Common myeloid progenitor, CD34-positive (primary cell): ENCODE data around the gene PLIN4.

Experiments
- CTCF ChIA-PET: fragments of 350-600 bp; sonication (Branson Sonifier 250); formaldehyde crosslinking; loops from one replicate; lab custom pipeline; 2021; ENCODE audit warnings: antibody characterized with exemption; lab: Charles Lee
- POLR2A ChIA-PET: fragments of 350-600 bp; sonication (Branson Sonifier 250); formaldehyde crosslinking; loops from one replicate; lab custom pipeline; 2021; ENCODE audit warnings: antibody characterized with exemption; lab: Charles Lee
- DNase-seq, 3 donors: peaks; one replicate each; pipeline versions ENCODE4 v3.0.0 to v3.0.0-alpha.2; 2013
- H3K27ac ChIP-seq, 2 experiments: 1 replicate in 1 of 2; 2 replicates in 1 of 2; pipeline ENCODE4 v1.7.0; 2013; ENCODE audit warnings: inconsistent platforms in 2 of 2, low read length in 2 of 2, mild to moderate bottlenecking in 2 of 2, low read depth in 1 of 2, moderate library complexity in 1 of 2; ENCODE audit not compliant: severe bottlenecking in 2 of 2, insufficient read depth in 1 of 2, poor library complexity in 1 of 2
- H3K27me3 ChIP-seq, 5 experiments: replicated peaks in 2 of 5; 1 replicate in 3 of 5; 2 replicates in 2 of 5; pipeline versions ENCODE4 v1.6.1 to v1.7.0; 2013; ENCODE audit warnings: low read length in 4 of 5, mild to moderate bottlenecking in 2 of 5, moderate library complexity in 2 of 5, inconsistent platforms in 1 of 5; ENCODE audit not compliant: insufficient read depth in 5 of 5, control insufficient read depth in 4 of 5
- H3K36me3 ChIP-seq, 4 experiments: 1 replicate in 2 of 4; 2 replicates in 2 of 4; pipeline versions ENCODE4 v1.6.1 to v1.7.0; 2013; ENCODE audit warnings: low read length in 3 of 4, control low read depth in 1 of 4, mild to moderate bottlenecking in 1 of 4; ENCODE audit not compliant: control insufficient read depth in 4 of 4, insufficient read depth in 4 of 4
- H3K4me1 ChIP-seq, 4 experiments: 1 replicate in 3 of 4; 2 replicates in 1 of 4; pipeline versions ENCODE4 v1.6.1 to v1.7.1; 2013; ENCODE audit warnings: low read length in 3 of 4, mild to moderate bottlenecking in 3 of 4, control low read depth in 1 of 4, inconsistent platforms in 1 of 4, moderate library complexity in 1 of 4; ENCODE audit not compliant: control insufficient read depth in 4 of 4, insufficient read depth in 4 of 4; ENCODE audit errors: control extremely low read depth in 1 of 4
- H3K4me3 ChIP-seq, 7 experiments: 1 replicate in 4 of 7; 2 replicates in 3 of 7; pipeline versions ENCODE4 v1.5.1 to v1.7.0; 2013; ENCODE audit warnings: mild to moderate bottlenecking in 7 of 7, low read length in 6 of 7, moderate library complexity in 6 of 7, inconsistent platforms in 2 of 7, low read depth in 2 of 7, control low read depth in 1 of 7; ENCODE audit not compliant: insufficient read depth in 4 of 7, control insufficient read depth in 1 of 7; ENCODE audit errors: extremely low read depth in 1 of 7
- H3K9me3 ChIP-seq, 5 experiments: 1 replicate in 4 of 5; 2 replicates in 1 of 5; pipeline versions ENCODE4 v1.6.1 to v1.7.1; 2013; ENCODE audit warnings: low read length in 4 of 5, mild to moderate bottlenecking in 2 of 5, inconsistent platforms in 1 of 5, low read depth in 1 of 5, moderate library complexity in 1 of 5; ENCODE audit not compliant: control insufficient read depth in 4 of 5, insufficient read depth in 2 of 5; ENCODE audit errors: control extremely low read depth in 1 of 5
- WGBS: methylation state at CpG from one replicate; pipeline ENCODE4 v1.1.5; 2013; ENCODE audit not compliant: insufficient coverage; 5-methylcytosine and 5-hydroxymethylcytosine counted together

The PLIN4 gene

GRCh38 chr19:4511300-4512054 lies 6.8 kb downstream of the PLIN4 start:
- no peak for DNase-seq
- ChIA-PET CTCF (no interaction called here), POLR2A (no interaction called here)
- H3K4me3 ChIP-seq, result no peak overlapping the region
- H3K36me3 ChIP-seq, result no peaks in the 10 kb centered on the region
- H3K4me1 ChIP-seq, result peaks cover 0 to 3% (median 1%) of the 10 kb centered on the region in 4 experiments
- no peaks in the 10 kb centered on the region for H3K9me3 ChIP-seq
- H3K27ac ChIP-seq, result no peak overlapping the region
- no peaks in the 10 kb centered on the region for H3K27me3 ChIP-seq
- 88% methylated on average over 26 of the region's 27 CpGs for WGBS

GRCh38 chr19:4510435-4511255 lies 7.6 kb downstream of the PLIN4 start:
- DNase-seq, result no peak
- Histone ChIP-seq H3K4me3 (no peak overlapping the region), H3K4me1 (peaks cover 0 to 9% (median 4%) of the 10 kb centered on the region in 4 experiments), H3K27ac (no peak overlapping the region), H3K36me3 (peaks cover 0 to 3% (median under 1%) of the 10 kb centered on the region in 4 experiments), H3K9me3 (no peaks in the 10 kb centered on the region), H3K27me3 (no peaks in the 10 kb centered on the region)
- WGBS, result 89% methylated on average over 35 of the region's 37 CpGs
- POLR2A ChIA-PET, result no interaction called here
- CTCF ChIA-PET, result interaction anchor here (1.6 kb wide), 1 partner anchor 11 kb away, joined by 7 read pairs; no protein-coding TSS in a partner anchor

GRCh38 chr19:4508698-4509097 lies 9.6 kb downstream of the PLIN4 start:
- H3K27ac ChIP-seq, result no peak overlapping the region
- H3K4me3 ChIP-seq, result no peak overlapping the region
- H3K36me3 ChIP-seq, result peaks cover 0 to 18% (median 9%) of the 10 kb centered on the region in 4 experiments
- peaks cover 0 to 9% (median 4%) of the 10 kb centered on the region in 4 experiments for H3K4me1 ChIP-seq
- ChIA-PET POLR2A (no interaction called here), CTCF (interaction anchor here (0.6 to 3.4 kb wide), 3 partner anchors 12 to 521 kb away, joined by 4 to 20 read pairs (median 7); no protein-coding TSS in a partner anchor)
- no peaks in the 10 kb centered on the region for H3K9me3 ChIP-seq
- no peaks in the 10 kb centered on the region for H3K27me3 ChIP-seq
- WGBS, result 96% methylated on average over 12 of the region's 21 CpGs
- DNase-seq, result no peak

GRCh38 chr19:4507804-4508203 lies 10.5 kb downstream of the PLIN4 start:
- peaks cover 0 to 26% (median 14%) of the 10 kb centered on the region in 4 experiments for H3K36me3 ChIP-seq
- peaks cover 0 to 9% (median 4%) of the 10 kb centered on the region in 4 experiments for H3K4me1 ChIP-seq
- no peak for DNase-seq
- H3K9me3 ChIP-seq, result no peaks in the 10 kb centered on the region
- 96% methylated on average over 17 of the region's 17 CpGs for WGBS
- no peak overlapping the region for H3K4me3 ChIP-seq
- POLR2A ChIA-PET, result no interaction called here
- no peak overlapping the region for H3K27ac ChIP-seq
- H3K27me3 ChIP-seq, result no peaks in the 10 kb centered on the region
- CTCF ChIA-PET, result interaction anchor here (3.4 kb wide), 1 partner anchor 16 kb away, joined by 20 read pairs; no protein-coding TSS in a partner anchor

GRCh38 chr19:4507150-4507452 lies 11.2 kb downstream of the PLIN4 start:
- WGBS, result 99% methylated on average over 12 of the region's 12 CpGs
- POLR2A ChIA-PET, result no interaction called here

GRCh38 chr19:4506449-4507149 lies 11.7 kb downstream of the PLIN4 start:
- Histone ChIP-seq H3K27ac (no peak overlapping the region), H3K4me3 (no peak overlapping the region), H3K4me1 (peaks cover 0 to 9% (median 4%) of the 10 kb centered on the region in 4 experiments), H3K9me3 (no peaks in the 10 kb centered on the region), H3K36me3 (peaks cover 0 to 36% (median 22%) of the 10 kb centered on the region in 4 experiments), H3K27me3 (no peaks in the 10 kb centered on the region)
- DNase-seq, result peak; percentile 21 to 65 (median 57)
- CTCF ChIA-PET, result interaction anchor here (3.4 kb wide), 1 partner anchor 17 kb away, joined by 20 read pairs; no protein-coding TSS in a partner anchor
- POLR2A ChIA-PET, result no interaction called here
- 97% methylated on average over 14 of the region's 17 CpGs for WGBS

More at GRCh38 chr19:4507150-4507452, 11.2 kb downstream of the PLIN4 start:
- peaks cover 0 to 9% (median 4%) of the 10 kb centered on the region in 4 experiments for H3K4me1 ChIP-seq
- CTCF ChIA-PET, result interaction anchor here (3.4 kb wide), 1 partner anchor 17 kb away, joined by 20 read pairs; no protein-coding TSS in a partner anchor
- peaks cover 0 to 33% (median 19%) of the 10 kb centered on the region in 4 experiments for H3K36me3 ChIP-seq
- H3K4me3 ChIP-seq, result no peak overlapping the region
- DNase-seq, result no peak
- no peak overlapping the region for H3K27ac ChIP-seq
- no peaks in the 10 kb centered on the region for H3K9me3 ChIP-seq
- H3K27me3 ChIP-seq, result no peaks in the 10 kb centered on the region
